ENCODE data around the gene TP53AIP1. TPM values are rescaled to one million over a fixed set of nuclear protein-coding genes. Genes with fewer than 3 reads are reported as not detected.

Gene TP53AIP1
- total and polyA plus RNA-seq, 7 donors = 0.16 to 0.55 TPM; not detected in 5

GRCh38 chr11:128905345-128906184 lies 37.1 kb downstream of the TP53AIP1 start:
- H3K27ac ChIP-seq = peak overlapping the region; percentile 34 to 65 (median 56)
- H3K4me1 ChIP-seq = peaks cover 0 to 21% (median 17%) of the 10 kb centered on the region in 4 donors
- TF ChIP-seq POLR2AphosphoS5 (IDR thresholded peaks at IDR 0.05) (no peak), CTCF (IDR thresholded peaks at IDR 0.05) (peak in 2 of 4 experiments; percentile 8 to 49)
- intact Hi-C loops (cut with DNase I) = no loop called here
- peak overlapping the region; percentile 32 to 61 (median 55) for H3K4me3 ChIP-seq
- peaks cover 0 to 37% (median 0%) of the 10 kb centered on the region in 3 donors for H3K27me3 ChIP-seq
- no peaks in the 10 kb centered on the region for H3K36me3 ChIP-seq
- WGBS, 2 donors = 1 to 2% methylated on average over 45 of the region's 45 CpGs
- no peak for DNase-seq
- no peaks in the 10 kb centered on the region for H3K9me3 ChIP-seq

- WGBS, 2 donors = 5 to 10% methylated on average over 25 of the region's 25 CpGs
- intact Hi-C loops (cut with DNase I) = no loop called here
- peaks cover 0 to 22% (median 19%) of the 10 kb centered on the region in 4 donors for H3K4me1 ChIP-seq
Measured at GRCh38 chr11:128904656-128905344, 37.9 kb downstream of the TP53AIP1 start.

GRCh38 chr11:128904303-128904655 lies 38.4 kb downstream of the TP53AIP1 start:
- DNase-seq = no peak
- H3K4me1 ChIP-seq = peaks cover 0 to 22% (median 19%) of the 10 kb centered on the region in 4 donors
- H3K4me3 ChIP-seq = no peak overlapping the region
- H3K9me3 ChIP-seq = no peaks in the 10 kb centered on the region
- TF ChIP-seq POLR2AphosphoS5 (IDR thresholded peaks at IDR 0.05) (no peak), POLR2A (IDR thresholded peaks at IDR 0.05) (no peak), EP300 (IDR thresholded peaks at IDR 0.05) (no peak), CTCF (IDR thresholded peaks at IDR 0.05) (no peak)
- H3K36me3 ChIP-seq = no peaks in the 10 kb centered on the region
- 83 to 85% methylated on average over 14 of the region's 14 CpGs for WGBS, 2 donors
- intact Hi-C loops (cut with DNase I) = no loop called here
- peaks cover 0 to 25% (median 0%) of the 10 kb centered on the region in 3 donors for H3K27me3 ChIP-seq
- peak overlapping the region in 1 of 4 donors; percentile 23 for H3K27ac ChIP-seq

More at GRCh38 chr11:128904656-128905344, 37.9 kb downstream of the TP53AIP1 start:
- Histone ChIP-seq H3K27me3 (peaks cover 0 to 30% (median 0%) of the 10 kb centered on the region in 3 donors), H3K9me3 (no peaks in the 10 kb centered on the region), H3K36me3 (no peaks in the 10 kb centered on the region), H3K4me3 (peak overlapping the region; percentile 32 to 61 (median 55)), H3K27ac (peak overlapping the region; percentile 34 to 65 (median 56))
- no peak for DNase-seq
- TF ChIP-seq CTCF (IDR thresholded peaks at IDR 0.05) = no peak
- no peak for TF ChIP-seq POLR2AphosphoS5 (IDR thresholded peaks at IDR 0.05)
- no peak for TF ChIP-seq POLR2A (IDR thresholded peaks at IDR 0.05)
- TF ChIP-seq EP300 (IDR thresholded peaks at IDR 0.05) = no peak

GRCh38 chr11:128903248-128904061 lies 39.2 kb downstream of the TP53AIP1 start:
- peak overlapping the region in 1 of 4 donors; percentile 23 for H3K27ac ChIP-seq
- no peaks in the 10 kb centered on the region for H3K36me3 ChIP-seq
- TF ChIP-seq POLR2A (IDR thresholded peaks at IDR 0.05) = no peak
- TF ChIP-seq POLR2AphosphoS5 (IDR thresholded peaks at IDR 0.05) = peak in 1 of 4 donors; percentile 14
- H3K27me3 ChIP-seq = peaks cover 0 to 17% (median 0%) of the 10 kb centered on the region in 3 donors
- no peak for DNase-seq
- intact Hi-C loops (cut with DNase I) = no loop called here
- no peak overlapping the region for H3K4me3 ChIP-seq
- WGBS, 2 donors = 65 to 84% methylated on average over 17 of the region's 17 CpGs
- no peaks in the 10 kb centered on the region for H3K9me3 ChIP-seq
- H3K4me1 ChIP-seq = peaks cover 0 to 22% (median 15%) of the 10 kb centered on the region in 4 donors

All from sigmoid colon (tissue), 7 donors.